HL-60 (cell line): Measurements from ENCODE around the gene HERC2.

Source experiments
- DNase-seq, 2 experiments: peaks; one replicate each; pipeline ENCODE4 v3.0.0-alpha.2; 2010 to 2020; ENCODE audit warnings: low read depth in 1 of 2, low spot score in 1 of 2
- H3K27ac ChIP-seq: fragments of 250-450 bp; sonication (Bioruptor Pico); replicated peaks from 2 replicates; pipeline ENCODE4 v1.5.1; 2020; ENCODE audit warnings: mild to moderate bottlenecking, moderate library complexity
- H3K27me3 ChIP-seq: fragments of 250-450 bp; sonication (Bioruptor Pico); 2 replicates; pipeline ENCODE4 v1.5.1; 2021; ENCODE audit warnings: mild to moderate bottlenecking, moderate library complexity; ENCODE audit not compliant: insufficient read depth, poor library complexity, severe bottlenecking
- H3K4me3 ChIP-seq: replicated peaks from 2 replicates; pipeline ENCODE4 v1.5.1; 2011; ENCODE audit warnings: mild to moderate bottlenecking, control low read depth, low read length; ENCODE audit not compliant: insufficient read depth
- GABPA ChIP-seq: IDR thresholded peaks from 2 replicates; pipeline ENCODE4 v1.6.1; 2012; ENCODE audit warnings: low read depth
- POLR2AphosphoS5 ChIP-seq: IDR thresholded peaks from 2 replicates; pipeline ENCODE4 v1.6.1; 2012; ENCODE audit warnings: low read depth
- REST ChIP-seq: IDR thresholded peaks from 2 replicates; pipeline ENCODE4 v1.6.1; 2012; ENCODE audit warnings: low read depth; ENCODE audit not compliant: insufficient replicate concordance
- SPI1 ChIP-seq: IDR thresholded peaks from 2 replicates; pipeline ENCODE4 v1.6.1; 2012; ENCODE audit warnings: low read depth, mild to moderate bottlenecking, borderline replicate concordance
- TF ChIP-seq, protein P1 (sequence below): IDR thresholded peaks from one replicate; pipeline ENCODE4 v1.5.1; 2011; ENCODE audit warnings: low read length, control low read depth, inconsistent platforms; ENCODE audit not compliant: insufficient read depth

HERC2 gene

GRCh38 chr15:28103831-28104230, 218.1 kb downstream of the HERC2 start:
- DNase-seq, result no peak
- no peak overlapping the region for H3K4me3 ChIP-seq
- peaks cover 30% of the 10 kb centered on the region for H3K27me3 ChIP-seq
- H3K27ac ChIP-seq, result no peak overlapping the region
- TF ChIP-seq REST, result no peak
- TF ChIP-seq, protein P1, sequence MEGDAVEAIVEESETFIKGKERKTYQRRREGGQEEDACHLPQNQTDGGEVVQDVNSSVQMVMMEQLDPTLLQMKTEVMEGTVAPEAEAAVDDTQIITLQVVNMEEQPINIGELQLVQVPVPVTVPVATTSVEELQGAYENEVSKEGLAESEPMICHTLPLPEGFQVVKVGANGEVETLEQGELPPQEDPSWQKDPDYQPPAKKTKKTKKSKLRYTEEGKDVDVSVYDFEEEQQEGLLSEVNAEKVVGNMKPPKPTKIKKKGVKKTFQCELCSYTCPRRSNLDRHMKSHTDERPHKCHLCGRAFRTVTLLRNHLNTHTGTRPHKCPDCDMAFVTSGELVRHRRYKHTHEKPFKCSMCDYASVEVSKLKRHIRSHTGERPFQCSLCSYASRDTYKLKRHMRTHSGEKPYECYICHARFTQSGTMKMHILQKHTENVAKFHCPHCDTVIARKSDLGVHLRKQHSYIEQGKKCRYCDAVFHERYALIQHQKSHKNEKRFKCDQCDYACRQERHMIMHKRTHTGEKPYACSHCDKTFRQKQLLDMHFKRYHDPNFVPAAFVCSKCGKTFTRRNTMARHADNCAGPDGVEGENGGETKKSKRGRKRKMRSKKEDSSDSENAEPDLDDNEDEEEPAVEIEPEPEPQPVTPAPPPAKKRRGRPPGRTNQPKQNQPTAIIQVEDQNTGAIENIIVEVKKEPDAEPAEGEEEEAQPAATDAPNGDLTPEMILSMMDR, result no peak
- TF ChIP-seq GABPA, result no peak
- TF ChIP-seq SPI1, result no peak
- TF ChIP-seq POLR2AphosphoS5, result no peak

DNA sequence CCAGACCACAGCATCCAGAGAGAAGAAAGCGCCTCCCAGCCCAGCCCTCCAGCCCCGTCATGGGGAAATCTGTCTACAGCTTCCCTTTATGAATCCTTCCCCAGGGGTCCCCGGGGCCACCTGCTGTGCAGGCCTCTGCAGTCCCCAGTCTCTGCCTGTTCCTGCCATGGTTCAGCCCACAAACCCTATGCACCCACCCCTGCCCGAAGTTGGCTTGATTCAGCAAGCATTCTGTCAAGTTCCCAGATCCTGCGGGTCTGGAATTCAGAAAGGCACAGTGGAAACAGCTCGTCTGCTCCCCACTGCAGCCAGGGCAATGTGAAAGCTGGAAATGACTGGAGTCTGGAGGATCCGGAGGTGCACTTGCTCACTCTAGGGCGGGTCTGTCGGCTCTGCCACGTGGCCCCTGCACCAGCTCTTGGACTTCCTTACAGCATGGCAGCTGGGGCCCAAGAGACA, 220.0 kb downstream of the HERC2 start:
- DNase-seq, result no peak
- H3K4me3 ChIP-seq, result no peak overlapping the region
- TF ChIP-seq GABPA (no peak), REST (no peak), POLR2AphosphoS5 (no peak), SPI1 (no peak)
- TF ChIP-seq, protein P1, result no peak
- no peak overlapping the region for H3K27ac ChIP-seq
- H3K27me3 ChIP-seq, result peaks cover 38% of the 10 kb centered on the region

- no peak for DNase-seq
- no peak for TF ChIP-seq REST
- TF ChIP-seq, protein P1, result no peak
- no peak for TF ChIP-seq SPI1
- TF ChIP-seq POLR2AphosphoS5, result no peak
- TF ChIP-seq GABPA, result no peak
- Histone ChIP-seq H3K27ac (no peak overlapping the region), H3K27me3 (peaks cover 35% of the 10 kb centered on the region), H3K4me3 (no peak overlapping the region)
Observed at GRCh38 chr15:28101201-28101600, 220.8 kb downstream of the HERC2 start.
